ENCODE results near the gene HYI.
"Not testable (repeated sequence)": the region's sequence is repeated elsewhere in the genome, so short reads cannot be mapped to it uniquely, and the experiment has no call there.

The HYI gene

GRCh38 chr1:43427524-43427923 is 26.2 kb downstream of the HYI start:
- no peak for DNase-seq (ENCODE audit: low read depth)

DNA sequence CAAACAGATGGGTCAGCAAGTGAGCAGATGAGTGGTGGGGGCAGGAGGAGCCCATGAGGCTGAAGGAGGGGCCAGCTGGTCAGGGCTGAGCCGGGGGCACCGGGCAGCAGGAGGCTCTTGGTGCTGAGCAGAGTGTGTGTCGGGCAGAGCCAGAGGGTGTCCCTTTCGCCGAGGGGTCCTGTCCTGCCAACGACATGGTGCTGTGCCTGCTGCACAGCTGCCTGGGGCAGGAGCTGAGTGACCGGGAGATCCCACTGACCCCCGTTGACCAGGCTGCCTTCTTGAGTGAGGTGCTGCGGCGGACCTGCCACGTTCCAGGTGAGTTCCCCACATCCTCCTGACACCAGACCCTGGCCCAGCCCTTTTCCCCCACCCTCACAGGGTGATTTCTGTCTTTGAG is 27.5 kb downstream of the HYI start:
- no peak for DNase-seq (ENCODE audit: low read depth)

DNA sequence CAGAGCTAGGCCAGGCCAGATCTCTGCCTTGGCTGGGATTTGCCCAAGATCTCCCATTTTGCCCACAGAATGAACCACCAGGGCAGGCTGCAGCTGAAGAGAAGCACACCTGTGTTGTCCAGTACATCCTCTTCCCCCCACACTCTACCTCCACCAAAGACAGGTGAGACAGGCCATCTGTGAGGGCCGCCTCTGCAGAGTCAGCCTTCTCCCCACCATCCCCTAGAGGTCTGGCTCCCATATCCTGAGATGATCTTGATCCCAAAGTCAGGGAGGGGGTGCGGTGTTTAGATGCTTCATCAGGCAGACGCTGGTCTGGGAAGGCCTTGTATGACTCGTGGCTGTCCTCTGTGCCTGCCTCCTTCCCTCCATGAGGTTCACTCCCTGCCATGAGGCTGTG is 28.7 kb downstream of the HYI start:
- no peak for DNase-seq (ENCODE audit: low read depth)

GRCh38 chr1:43423672-43424550 is 29.8 kb downstream of the HYI start:
- DNase-seq (ENCODE audit: low read depth), result no peak

GRCh38 chr1:43422995-43423671 is 30.6 kb downstream of the HYI start:
- DNase-seq (ENCODE audit: low read depth), result no peak

- DNase-seq (ENCODE audit: low read depth), result no peak
These were observed 31.6 kb downstream of the HYI start for GRCh38 chr1:43421976-43422750.

GRCh38 chr1:43421396-43421795 is 32.3 kb downstream of the HYI start:
- DNase-seq (ENCODE audit: low read depth), result no peak

DNA sequence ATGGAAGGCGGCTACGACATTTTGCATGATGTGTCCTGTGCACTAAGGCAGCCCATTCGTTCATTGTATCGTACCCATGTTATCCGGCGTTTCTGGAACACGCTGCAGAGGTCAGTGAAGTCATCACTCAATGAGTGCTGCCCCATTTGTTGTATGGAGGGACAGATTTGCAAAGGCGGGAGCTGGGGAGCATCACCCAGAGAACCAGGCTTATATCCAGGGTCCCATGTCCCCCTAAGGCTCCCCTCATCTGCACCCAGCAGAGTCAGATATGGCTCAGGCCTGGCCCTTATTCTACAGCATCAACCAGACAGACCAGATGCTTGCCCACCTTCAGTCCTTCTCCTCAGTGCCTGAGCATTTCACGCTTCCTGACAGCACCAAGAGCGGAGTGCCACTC is 32.9 kb downstream of the HYI start:
- no peak for DNase-seq (ENCODE audit: low read depth)

DNA sequence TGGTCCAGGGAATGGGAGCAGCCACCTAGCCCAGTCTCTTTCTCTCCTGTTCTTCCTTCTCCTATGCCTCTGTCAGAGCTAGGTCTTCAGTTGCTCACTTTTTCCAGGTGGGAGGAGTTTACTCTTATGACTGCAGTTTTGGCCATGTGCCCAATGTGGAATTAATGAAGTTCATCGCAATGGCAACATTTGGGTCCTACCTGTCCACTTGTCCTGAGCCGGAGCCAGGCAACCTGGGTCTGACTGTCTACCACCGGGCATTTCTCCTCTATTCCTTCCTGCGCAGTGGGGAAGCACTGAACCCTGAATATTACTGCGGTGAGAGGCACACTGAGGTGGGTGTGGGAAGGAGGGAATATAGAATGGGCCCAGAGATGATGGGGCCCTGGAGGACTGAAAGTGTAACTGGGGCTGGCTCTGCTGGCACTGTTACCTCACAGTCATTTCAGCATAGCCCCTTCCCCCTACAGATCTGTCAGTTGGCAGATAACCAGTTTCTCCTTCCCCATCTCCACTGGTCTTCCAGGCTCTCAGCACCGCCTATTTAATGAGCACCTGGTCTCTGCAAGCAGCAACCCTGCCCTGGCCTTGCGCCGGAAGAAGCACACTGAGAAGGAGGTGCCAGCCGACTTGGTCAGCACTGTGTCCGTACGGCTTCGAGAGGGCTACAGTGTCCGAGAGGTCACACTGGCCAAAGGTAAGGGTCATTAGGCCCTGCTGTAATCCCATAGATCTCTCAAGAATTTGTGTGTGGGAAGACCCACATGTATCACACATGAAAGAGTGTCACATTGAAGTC is 33.9 kb downstream of the HYI start:
- DNase-seq (ENCODE audit: low read depth), result no peak

DNA sequence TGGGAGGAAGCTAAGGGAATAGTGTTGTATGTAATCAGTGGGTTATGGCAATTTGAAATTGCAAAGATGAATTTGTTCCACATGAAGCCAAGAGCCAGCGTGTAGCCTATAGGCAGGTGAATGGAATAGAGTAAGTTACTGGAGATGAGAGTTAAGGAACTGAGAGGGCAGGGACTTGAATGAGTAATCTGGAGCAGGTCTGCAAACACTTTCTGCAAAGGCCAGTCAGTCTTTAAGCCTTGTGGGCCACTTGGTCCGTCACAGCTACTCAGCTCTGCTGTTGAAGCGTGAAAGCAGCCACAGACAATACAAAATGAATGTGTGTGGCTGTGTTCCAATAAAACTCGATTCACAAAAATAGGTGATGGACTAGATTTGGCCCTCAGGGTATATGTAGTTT is 34.9 kb downstream of the HYI start:
- DNase-seq (ENCODE audit: low read depth), result no peak

DNA sequence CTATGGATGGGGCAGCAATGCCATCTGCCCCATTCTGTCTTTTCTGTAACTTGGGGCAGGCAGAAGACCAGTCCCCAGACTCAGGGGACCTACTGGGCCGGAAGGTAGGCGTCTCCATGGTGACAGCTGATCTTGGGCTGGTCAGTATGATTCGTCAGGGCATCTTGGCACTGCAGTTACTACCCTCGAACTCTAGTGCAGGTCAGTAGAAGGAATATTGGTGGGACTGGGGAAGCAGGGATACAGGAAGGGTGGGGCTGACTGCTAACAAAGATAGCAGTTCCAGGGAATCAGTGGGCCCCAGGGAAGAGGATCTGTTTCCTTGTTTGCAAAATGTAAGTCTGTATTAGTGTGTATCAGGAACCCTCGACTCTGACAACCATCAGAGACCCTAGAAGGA is 37.8 kb downstream of the HYI start:
- DNase-seq (ENCODE audit: low read depth), result no peak

DNA sequence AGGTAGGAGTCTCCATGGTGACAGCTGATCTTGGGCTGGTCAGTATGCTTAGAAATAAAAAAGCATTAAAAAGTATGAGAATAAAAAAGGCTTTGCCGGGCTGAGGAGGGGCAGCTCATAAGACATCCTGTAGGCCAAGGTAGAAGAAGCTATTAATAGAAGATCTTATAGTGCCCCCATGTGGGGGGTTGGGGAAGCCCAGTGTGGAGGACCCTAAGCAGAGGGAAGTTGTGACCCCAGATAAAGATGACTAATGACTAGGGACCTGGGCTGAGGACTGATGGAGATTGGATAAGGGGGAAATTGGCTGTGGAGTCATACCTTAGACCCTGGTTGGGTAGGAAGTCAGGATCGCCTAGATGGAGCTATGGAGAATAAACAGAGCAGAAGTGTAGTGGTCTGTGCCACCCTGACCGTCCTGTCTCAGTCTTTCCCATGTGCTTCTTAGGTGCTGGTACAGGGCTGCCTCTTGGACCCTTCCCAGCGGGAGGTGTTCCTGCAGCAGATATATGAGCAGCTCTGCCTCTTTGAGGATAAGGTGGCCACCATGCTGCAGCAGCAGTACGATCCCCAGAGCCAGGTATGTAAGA is 39.0 kb downstream of the HYI start:
- peak; percentile 31 for DNase-seq (ENCODE audit: low read depth)

- not testable (repeated sequence) for DNase-seq (ENCODE audit: low read depth)
These were observed 40.3 kb downstream of the HYI start for GRCh38 chr1:43413426-43413825.

DNA sequence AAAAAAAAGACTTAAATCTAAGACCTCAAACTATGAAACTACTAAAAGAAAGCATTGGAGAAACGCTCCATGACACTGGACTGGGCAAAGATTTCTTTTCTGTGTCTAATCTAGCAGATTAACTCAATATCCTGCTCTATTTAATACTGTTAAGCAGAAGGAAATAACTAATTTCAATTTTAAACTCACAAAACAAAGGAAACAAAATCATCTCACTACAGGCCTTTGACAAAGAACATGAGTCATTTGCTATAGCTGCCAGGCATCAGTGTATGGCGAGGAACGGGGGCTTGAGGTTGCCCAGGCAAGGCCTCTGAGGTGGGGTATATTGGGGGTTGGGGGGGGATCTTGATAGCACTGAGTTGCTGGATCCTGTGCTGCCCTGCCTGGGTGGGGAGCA is 43.2 kb downstream of the HYI start:
- DNase-seq (ENCODE audit: low read depth), result no peak

DNA sequence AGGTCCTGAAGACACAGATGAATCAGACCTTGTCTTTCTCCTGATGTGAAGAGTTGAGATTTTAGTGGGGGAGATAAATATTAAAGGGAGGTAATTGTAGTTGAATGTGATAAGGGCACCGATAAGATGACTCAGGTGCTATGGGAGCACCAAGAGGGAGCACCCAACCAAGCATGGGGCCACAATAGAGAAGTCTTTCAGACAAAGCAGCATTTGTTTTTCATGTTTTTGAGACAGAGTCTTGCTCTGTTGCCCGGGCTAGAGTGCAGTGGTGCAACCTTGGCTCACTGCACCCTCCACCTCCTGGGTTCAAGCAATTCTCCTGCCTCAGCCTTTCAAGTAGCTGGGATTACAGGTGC is 47.9 kb downstream of the HYI start:
- no peak for DNase-seq (ENCODE audit: low read depth)

DNA sequence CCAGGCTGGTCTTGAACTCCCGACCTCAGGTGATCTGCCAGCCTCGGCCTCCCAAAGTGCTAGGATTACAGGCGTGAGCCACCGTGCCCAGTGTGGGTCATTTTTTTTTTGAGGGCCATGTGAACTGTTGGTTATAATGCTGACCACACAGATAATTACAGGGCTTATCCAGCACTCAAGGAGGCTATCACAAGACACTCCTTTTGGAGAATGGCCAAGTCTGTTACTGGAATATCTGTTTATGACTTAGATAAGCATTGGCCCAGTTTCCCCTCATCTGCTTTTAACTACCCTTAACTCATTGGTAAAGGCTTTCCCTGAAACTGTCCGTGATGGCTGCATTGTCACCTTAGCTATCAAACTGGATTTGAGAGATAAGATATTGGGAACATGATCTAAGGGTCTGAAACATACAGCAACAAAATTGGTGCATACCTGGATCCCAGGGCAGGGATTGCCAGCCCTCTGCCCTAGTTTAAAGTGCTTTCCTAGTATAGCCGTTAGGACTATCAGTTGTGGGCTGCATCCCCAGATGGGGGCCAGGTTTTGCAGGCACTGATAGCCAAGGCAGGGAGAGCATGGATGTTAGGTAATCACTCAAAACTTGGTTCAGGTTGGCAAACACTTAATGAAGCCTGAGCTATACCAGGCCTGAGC is 48.4 kb downstream of the HYI start:
- no peak for DNase-seq (ENCODE audit: low read depth)

DNA sequence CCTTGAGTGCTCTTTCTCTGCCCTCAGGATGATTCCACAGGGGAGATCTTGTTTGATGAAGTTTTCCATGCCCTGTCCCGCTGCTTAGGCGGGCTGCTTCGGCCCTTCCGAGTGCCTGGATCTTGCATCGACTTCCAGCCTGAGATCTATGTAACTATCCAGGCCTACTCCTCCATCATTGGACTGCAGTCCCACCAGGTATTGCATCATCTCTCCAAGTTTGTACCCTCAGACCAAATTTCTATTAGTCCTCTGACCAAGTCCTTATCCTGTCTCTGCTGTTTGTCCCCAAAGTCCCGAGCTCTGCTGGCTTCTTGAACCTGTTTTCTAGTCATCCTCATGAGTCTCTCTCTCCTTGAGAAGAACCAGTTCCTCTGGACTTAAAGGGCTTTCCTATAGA is 49.4 kb downstream of the HYI start:
- no peak for DNase-seq (ENCODE audit: low read depth)

DNA sequence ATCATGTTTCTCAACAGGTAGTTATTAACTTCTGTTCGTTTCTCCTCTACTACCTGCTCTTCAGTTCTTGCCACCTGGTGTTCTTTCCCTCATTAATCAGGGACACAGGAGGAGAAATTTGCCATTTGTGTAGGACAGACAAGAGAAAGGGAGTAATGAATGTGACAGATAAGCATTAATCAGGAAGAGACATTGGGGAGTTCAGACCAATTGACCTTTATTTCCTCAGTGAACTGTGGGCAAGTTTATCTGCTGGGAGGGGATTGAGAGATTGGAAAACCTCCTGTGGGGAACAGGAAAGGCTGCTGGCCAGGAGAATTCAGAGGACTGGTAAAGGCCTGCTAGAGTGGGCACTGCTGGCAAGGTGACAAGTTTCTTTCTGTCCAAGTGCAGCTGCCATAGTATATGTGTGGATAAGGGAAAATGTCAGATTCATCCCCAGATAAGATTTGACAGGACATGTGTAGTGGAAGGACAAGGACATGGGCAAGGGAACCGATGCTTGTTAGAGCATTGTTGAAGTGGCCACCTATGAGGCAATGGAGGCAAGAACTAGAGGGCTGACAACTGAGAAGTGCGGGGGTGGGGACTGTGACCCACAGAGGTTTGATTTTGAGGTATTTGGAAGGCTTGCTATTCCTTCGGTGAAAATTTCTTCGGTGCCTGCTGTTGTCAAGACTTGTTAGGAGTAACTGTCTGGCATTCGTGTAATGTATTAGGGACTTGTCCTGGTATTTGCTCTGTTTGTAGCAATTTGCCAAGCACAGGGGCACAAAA is 51.5 kb downstream of the HYI start:
- no peak for DNase-seq (ENCODE audit: low read depth)
